Hepatocyte (in vitro differentiated cells): ENCODE data around the gene SLC9A1.

Experiments used
- CTCF ChIP-seq: fragments of 200-600 bp; sonication (generic); IDR thresholded peaks from 2 replicates; pipeline ENCODE4 v1.5.1; 2016; ENCODE audit warnings: antibody characterized with exemption, mild to moderate bottlenecking; ENCODE audit not compliant: poor library complexity
- EZH2 ChIP-seq: fragments of 200-600 bp; sonication (generic); IDR thresholded peaks from 2 replicates; pipeline ENCODE4 v1.6.1; 2016; ENCODE audit warnings: antibody characterized with exemption, mild to moderate bottlenecking, borderline replicate concordance

GRCh38 chr1:27071049-27071416, 83.9 kb downstream of the SLC9A1 start:
- TF ChIP-seq CTCF (no peak), EZH2 (no peak)
